Keratinocyte (primary cell): ENCODE data around the gene SHQ1. TPM values are rescaled to one million over a fixed set of nuclear protein-coding genes. Genes with fewer than 3 reads are reported as not detected.
A peak's percentile ranks its signal among the peaks of the same experiment; 100 is the strongest.

ENCODE experiments used
- DNase-seq: peaks from one replicate; pipeline ENCODE4 v3.0.0-alpha.2; 2011; ENCODE audit warnings: low read depth, missing footprints, low spot score
- FAIRE-seq: peaks from 2 replicates; lab custom pipeline; 2011; peaks lifted over from hg19 to GRCh38; lab: Jason Lieb, UNC
- H2AFZ ChIP-seq: 2 replicates; pipeline ENCODE4 v1.6.0; 2012; ENCODE audit warnings: low read length, control low read depth, inconsistent platforms; ENCODE audit not compliant: control insufficient read depth
- H3K27ac ChIP-seq: 2 replicates; pipeline ENCODE4 v1.5.1; 2011; ENCODE audit warnings: low read length; ENCODE audit not compliant: control insufficient read depth, insufficient read depth
- H3K27me3 ChIP-seq: 3 replicates; pipeline ENCODE4 v1.6.0; 2011; ENCODE audit warnings: low read length; ENCODE audit not compliant: control insufficient read depth, insufficient read depth; ENCODE audit errors: extremely low read depth
- H3K36me3 ChIP-seq, 2 experiments: 2 replicates in 1 of 2; 3 replicates in 1 of 2; pipeline ENCODE4 v1.5.1; 2011; ENCODE audit warnings: low read length in 2 of 2, mild to moderate bottlenecking in 1 of 2; ENCODE audit not compliant: control insufficient read depth in 2 of 2, insufficient read depth in 2 of 2; ENCODE audit errors: extremely low read depth in 1 of 2
- H3K4me1 ChIP-seq: 3 replicates; pipeline ENCODE4 v1.5.1; 2011; ENCODE audit warnings: low read length; ENCODE audit not compliant: control insufficient read depth, insufficient read depth; ENCODE audit errors: extremely low read depth
- H3K4me2 ChIP-seq: 3 replicates; pipeline ENCODE4 v1.6.0; 2011; ENCODE audit warnings: low read depth, low read length; ENCODE audit not compliant: control insufficient read depth, insufficient read depth; ENCODE audit errors: extremely low read depth
- H3K4me3 ChIP-seq, 3 experiments: fragments of 200-600 bp in 1 of 3; sonication (generic) in 1 of 3; 2 replicates in 2 of 3; 3 replicates in 1 of 3; pipeline ENCODE4 v1.5.1; 2011 to 2016; ENCODE audit warnings: low read length in 3 of 3, mild to moderate bottlenecking in 3 of 3, control low read depth in 2 of 3, inconsistent platforms in 1 of 3, low read depth in 1 of 3, mixed read lengths in 1 of 3, mixed run types in 1 of 3, moderate library complexity in 1 of 3; ENCODE audit not compliant: control insufficient read depth in 2 of 3, insufficient read depth in 2 of 3; ENCODE audit errors: extremely low read depth in 1 of 3
- H3K79me2 ChIP-seq: 2 replicates; pipeline ENCODE4 v1.6.0; 2012; ENCODE audit warnings: low read length; ENCODE audit not compliant: control insufficient read depth, insufficient read depth
- H3K9ac ChIP-seq: 3 replicates; pipeline ENCODE4 v1.6.0; 2011; ENCODE audit warnings: low read length; ENCODE audit not compliant: control insufficient read depth, insufficient read depth; ENCODE audit errors: extremely low read depth
- H3K9me1 ChIP-seq: 3 replicates; pipeline ENCODE4 v1.6.0; 2011; ENCODE audit warnings: low read length; ENCODE audit not compliant: control insufficient read depth, insufficient read depth; ENCODE audit errors: extremely low read depth
- H3K9me3 ChIP-seq: 2 replicates; pipeline ENCODE4 v1.5.1; 2012; ENCODE audit warnings: low read depth, low read length; ENCODE audit not compliant: control insufficient read depth
- H4K20me1 ChIP-seq: 3 replicates; pipeline ENCODE4 v1.6.0; 2011; ENCODE audit warnings: low read length; ENCODE audit not compliant: control insufficient read depth, insufficient read depth; ENCODE audit errors: extremely low read depth
- EZH2 ChIP-seq: IDR thresholded peaks from one replicate; pipeline ENCODE4 v1.6.1; 2012; ENCODE audit warnings: inconsistent platforms, mild to moderate bottlenecking, low read length, moderate library complexity
- dilution Hi-C: fragments of 300-500 bp; cut with MboI; formaldehyde crosslinking; loops from one replicate; pipeline ENCODE4 v1.7.0; 2020; ENCODE audit warnings: low sequenced_read_pairs; ENCODE audit not compliant: extremely low pct_ligation_motif_present
- polyA plus RNA-seq, 5 experiments: library from polyadenylated mRNA; depleted of rRNA in 3 of 5; stranded (reverse) in 3 of 5; stranded (forward) in 1 of 5; unstranded in 1 of 5; fragments of >200 nt; gene quantifications; 1 replicate in 1 of 5; 2 replicates in 3 of 5; 3 replicates in 1 of 5; pipeline versions ENCODE4 v1.2.1 to v1.2.3, GENCODE V29; 2011 to 2012; ENCODE audit warnings: missing spikeins in 2 of 5, low read depth in 1 of 5, low replicate concordance in 1 of 5
- TF ChIP-seq, protein P1 (sequence below), 3 experiments: IDR thresholded peaks in 1 of 3; conservative IDR thresholded peaks in 1 of 3; optimal IDR thresholded peaks in 1 of 3; 2 replicates in 2 of 3; 3 replicates in 1 of 3; pipeline versions ENCODE3 to v1.5.1; 2011; ENCODE audit warnings: low read length in 3 of 3, mild to moderate bottlenecking in 3 of 3, moderate library complexity in 2 of 3, control low read depth in 1 of 3, inconsistent platforms in 1 of 3; ENCODE audit not compliant: insufficient read depth in 2 of 3; ENCODE audit errors: extremely low read depth in 1 of 3

Gene SHQ1
- polyA plus RNA-seq, 1 donor (not counting 4 experiments of a cell fraction or from before 2014, with no cell fraction given), result 17.7 TPM

DNA sequence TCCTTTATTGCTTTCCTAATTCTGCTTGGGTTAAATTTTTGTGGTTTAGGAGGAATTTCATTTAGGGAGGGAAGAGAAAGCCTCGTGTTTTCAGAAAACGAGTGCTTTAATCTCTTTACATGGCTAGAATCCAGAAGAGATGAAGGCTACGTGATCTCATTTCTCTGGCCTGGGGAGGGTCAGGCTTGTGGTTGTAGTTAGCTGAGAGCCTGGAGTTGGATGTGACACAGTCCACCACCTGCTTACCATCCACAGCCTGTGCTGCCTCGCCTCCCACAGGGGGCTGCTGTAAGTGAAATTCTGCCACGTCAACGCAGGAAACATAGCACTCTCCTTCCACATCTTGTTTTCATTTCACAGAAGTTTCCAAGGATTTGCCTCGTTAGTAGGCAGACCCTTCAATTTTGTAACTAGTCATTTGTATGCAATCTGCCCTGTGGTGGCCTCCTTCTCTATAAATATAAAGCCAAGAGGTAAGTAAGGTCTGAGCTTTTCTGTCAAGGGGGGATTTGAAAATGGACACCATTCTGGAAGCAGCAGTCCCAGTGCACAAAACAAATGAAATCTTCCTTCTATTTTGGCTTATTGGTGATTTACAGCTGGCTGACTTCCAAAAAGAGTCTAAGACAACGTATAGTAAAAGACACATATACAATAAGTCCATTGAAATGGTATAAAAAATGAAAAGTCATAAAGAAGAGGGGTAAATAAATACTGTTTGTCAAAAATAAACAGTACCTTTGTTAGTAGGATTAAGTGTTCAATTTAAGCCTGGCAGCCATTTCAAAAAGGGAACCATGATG lies 43.0 kb upstream of the SHQ1 start:
- DNase-seq, result peak; percentile 49
- peak; percentile 60 for FAIRE-seq

DNA sequence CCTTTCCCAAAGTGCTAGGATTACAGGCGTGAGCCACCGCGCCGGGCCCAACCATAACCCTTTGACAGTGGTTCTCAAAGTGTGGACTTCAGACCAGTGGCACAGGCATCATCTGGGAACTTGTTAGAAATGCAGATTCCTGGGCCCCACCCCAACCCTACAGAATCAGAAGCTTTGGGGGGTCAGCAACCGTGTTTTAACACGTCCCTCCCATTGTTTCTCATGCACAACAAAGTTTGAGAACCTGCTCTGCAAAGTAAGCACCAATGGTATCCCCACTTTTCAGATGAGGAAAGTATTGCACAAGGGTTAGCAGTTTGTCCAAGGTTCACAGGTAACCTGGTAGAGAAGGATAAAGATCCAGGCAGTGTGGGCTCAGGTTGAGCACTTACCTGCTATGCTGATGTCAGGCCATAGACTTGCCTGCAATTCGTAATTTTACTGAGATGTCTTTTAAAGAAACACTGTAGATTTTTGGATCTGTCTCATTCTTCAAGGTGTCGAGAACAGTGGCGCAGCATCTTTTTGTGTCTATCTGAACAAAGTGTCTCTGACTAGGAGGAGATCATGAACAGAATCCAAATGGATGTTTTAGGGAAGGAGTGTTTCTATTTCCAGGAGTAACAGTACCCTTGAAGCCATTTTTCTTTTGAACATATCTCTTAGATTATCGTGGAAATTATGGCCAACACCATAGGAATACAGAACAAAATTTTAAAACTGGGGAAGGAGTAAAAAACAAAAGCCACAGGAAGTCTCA lies 42.1 kb upstream of the SHQ1 start:
- Histone ChIP-seq H3K27ac (no peak overlapping the region), H3K9me1 (no peaks in the 10 kb centered on the region), H3K36me3 (no peaks in the 10 kb centered on the region), H3K4me3 (no peak overlapping the region), H3K79me2 (no peaks in the 10 kb centered on the region), H3K27me3 (no peaks in the 10 kb centered on the region), H3K9me3 (no peaks in the 10 kb centered on the region), H3K4me1 (peaks cover 30% of the 10 kb centered on the region), H3K9ac (no peak overlapping the region), H3K4me2 (peak overlapping the region; percentile 11), H2AFZ (no peak overlapping the region), H4K20me1 (no peaks in the 10 kb centered on the region)
- DNase-seq (no peak), FAIRE-seq (peak; percentile 69)
- TF ChIP-seq, protein P1, sequence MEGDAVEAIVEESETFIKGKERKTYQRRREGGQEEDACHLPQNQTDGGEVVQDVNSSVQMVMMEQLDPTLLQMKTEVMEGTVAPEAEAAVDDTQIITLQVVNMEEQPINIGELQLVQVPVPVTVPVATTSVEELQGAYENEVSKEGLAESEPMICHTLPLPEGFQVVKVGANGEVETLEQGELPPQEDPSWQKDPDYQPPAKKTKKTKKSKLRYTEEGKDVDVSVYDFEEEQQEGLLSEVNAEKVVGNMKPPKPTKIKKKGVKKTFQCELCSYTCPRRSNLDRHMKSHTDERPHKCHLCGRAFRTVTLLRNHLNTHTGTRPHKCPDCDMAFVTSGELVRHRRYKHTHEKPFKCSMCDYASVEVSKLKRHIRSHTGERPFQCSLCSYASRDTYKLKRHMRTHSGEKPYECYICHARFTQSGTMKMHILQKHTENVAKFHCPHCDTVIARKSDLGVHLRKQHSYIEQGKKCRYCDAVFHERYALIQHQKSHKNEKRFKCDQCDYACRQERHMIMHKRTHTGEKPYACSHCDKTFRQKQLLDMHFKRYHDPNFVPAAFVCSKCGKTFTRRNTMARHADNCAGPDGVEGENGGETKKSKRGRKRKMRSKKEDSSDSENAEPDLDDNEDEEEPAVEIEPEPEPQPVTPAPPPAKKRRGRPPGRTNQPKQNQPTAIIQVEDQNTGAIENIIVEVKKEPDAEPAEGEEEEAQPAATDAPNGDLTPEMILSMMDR (optimal IDR thresholded peaks at IDR 0.05 in 1 of 3, IDR thresholded peaks at IDR 0.05 in 1 of 3, conservative IDR thresholded peaks at IDR 0.05 in 1 of 3; ENCODE audit: extremely low read depth in 1 of 3, insufficient read depth in 2 of 3, low read length in 3 of 3), result no peak
- no peak for TF ChIP-seq EZH2
- dilution Hi-C loops, result no loop called here

More for the DNA sequence above, 43.0 kb upstream of the SHQ1 start:
- dilution Hi-C loops, result no loop called here
- Histone ChIP-seq H4K20me1 (no peaks in the 10 kb centered on the region), H3K27me3 (no peaks in the 10 kb centered on the region), H3K27ac (no peak overlapping the region), H3K4me1 (peaks cover 30% of the 10 kb centered on the region), H3K9me3 (no peaks in the 10 kb centered on the region), H3K4me3 (no peak overlapping the region), H3K36me3 (no peaks in the 10 kb centered on the region), H2AFZ (no peak overlapping the region), H3K9me1 (no peaks in the 10 kb centered on the region), H3K4me2 (peak overlapping the region; percentile 11), H3K79me2 (no peaks in the 10 kb centered on the region), H3K9ac (no peak overlapping the region)
- TF ChIP-seq EZH2, result no peak
- TF ChIP-seq, protein P1 (optimal IDR thresholded peaks at IDR 0.05 in 1 of 3, IDR thresholded peaks at IDR 0.05 in 1 of 3, conservative IDR thresholded peaks at IDR 0.05 in 1 of 3; ENCODE audit: extremely low read depth in 1 of 3, insufficient read depth in 2 of 3, low read length in 3 of 3), result peak in 1 of 3 experiments; percentile 12
